SK-N-SH treated with all-trans-retinoic acid at 6 μM for 48 hours (cell line): ENCODE measurements around the gene ANKDD1B.
A peak's percentile ranks its signal among the peaks of the same experiment; 100 is the strongest.

ENCODE experiments used
- ATAC-seq: fragments of 200-7000 bp; cut with Tn5 transposase; 3 replicates; pipeline ENCODE4 v1.9.1; 2020; ENCODE audit warnings: mild to moderate bottlenecking, moderate library complexity
- BACH2 ChIP-seq: fragments of 250-450 bp; sonication (Bioruptor Pico); IDR thresholded peaks from 2 replicates; pipeline ENCODE4 v1.9.0; 2021; ENCODE audit warnings: mild to moderate bottlenecking, borderline replicate concordance
- CSDC2 ChIP-seq: fragments of 250-450 bp; sonication (Bioruptor Pico); IDR thresholded peaks from 2 replicates; pipeline ENCODE4 v1.5.0; 2020; ENCODE audit warnings: mild to moderate bottlenecking, moderate library complexity
- ESRRG ChIP-seq: fragments of 250-450 bp; sonication (Bioruptor Pico); IDR thresholded peaks from 2 replicates; pipeline ENCODE4 v1.6.1; 2021; ENCODE audit warnings: mild to moderate bottlenecking
- GLIS3 ChIP-seq: fragments of 250-450 bp; sonication (Bioruptor Pico); IDR thresholded peaks from 2 replicates; pipeline ENCODE4 v1.5.0; 2020; ENCODE audit warnings: mild to moderate bottlenecking, moderate library complexity
- ISL1 ChIP-seq: fragments of 250-450 bp; sonication (Bioruptor Pico); IDR thresholded peaks from 2 replicates; pipeline ENCODE4 v2.1.2; 2022; ENCODE audit warnings: mild to moderate bottlenecking, moderate library complexity
- OSR1 ChIP-seq: fragments of 250-450 bp; sonication (Bioruptor Pico); IDR thresholded peaks from 2 replicates; pipeline ENCODE4 v1.8.0; 2022; ENCODE audit warnings: moderate library complexity, mild to moderate bottlenecking, inconsistent platforms
- RARB ChIP-seq: fragments of 250-450 bp; sonication (Bioruptor Pico); IDR thresholded peaks from 2 replicates; pipeline ENCODE4 v1.8.0; 2021; ENCODE audit warnings: mild to moderate bottlenecking, moderate library complexity
- SNAI2 ChIP-seq: fragments of 250-450 bp; sonication (Bioruptor Pico); IDR thresholded peaks from 2 replicates; pipeline ENCODE4 v1.5.0; 2020; ENCODE audit warnings: mild to moderate bottlenecking, moderate library complexity
- TCF4 ChIP-seq: fragments of 250-450 bp; sonication (Bioruptor Pico); IDR thresholded peaks from 2 replicates; pipeline ENCODE4 v1.8.0; 2021; ENCODE audit warnings: mild to moderate bottlenecking, moderate library complexity, borderline replicate concordance
- ZC3H10 ChIP-seq: fragments of 250-450 bp; sonication (Bioruptor Pico); IDR thresholded peaks from 2 replicates; pipeline ENCODE4 v1.5.1; 2021; ENCODE audit warnings: mild to moderate bottlenecking, moderate library complexity
- ZNF565 ChIP-seq: fragments of 450-650 bp; formaldehyde crosslinking; conservative IDR thresholded peaks from 2 replicates; pipeline ENCODE4 v1.5.0; 2020; ENCODE audit warnings: low read depth, mild to moderate bottlenecking, moderate library complexity
- ZNF70 ChIP-seq: fragments of 450-650 bp; formaldehyde crosslinking; IDR thresholded peaks from 2 replicates; pipeline ENCODE4 v1.5.0; 2020; ENCODE audit warnings: mild to moderate bottlenecking, moderate library complexity
- ZNF8 ChIP-seq: fragments of 450-650 bp; formaldehyde crosslinking; IDR thresholded peaks from 2 replicates; pipeline ENCODE4 v1.5.0; 2020; ENCODE audit warnings: mild to moderate bottlenecking, moderate library complexity
- TF ChIP-seq, protein P1 (sequence below): fragments of 250-450 bp; sonication (Bioruptor Pico); IDR thresholded peaks from 2 replicates; pipeline ENCODE4 v1.8.0; 2021; ENCODE audit warnings: low read depth, mild to moderate bottlenecking, moderate library complexity, borderline replicate concordance
- TF ChIP-seq, protein P2 (sequence below): fragments of 250-450 bp; sonication (Bioruptor Pico); IDR thresholded peaks from 2 replicates; pipeline ENCODE4 v1.5.1; 2020; ENCODE audit warnings: low read depth, mild to moderate bottlenecking, moderate library complexity
- TF ChIP-seq, protein P3 (sequence below): fragments of 250-450 bp; sonication (Bioruptor Pico); IDR thresholded peaks from 2 replicates; pipeline ENCODE4 v1.8.0; 2020; ENCODE audit warnings: mild to moderate bottlenecking, moderate library complexity, borderline replicate concordance
- TF ChIP-seq, protein P4 (sequence below): fragments of 250-450 bp; sonication (Bioruptor Pico); IDR thresholded peaks from 2 replicates; pipeline ENCODE4 v1.5.0; 2020; ENCODE audit warnings: mild to moderate bottlenecking, moderate library complexity

The ANKDD1B gene

DNA sequence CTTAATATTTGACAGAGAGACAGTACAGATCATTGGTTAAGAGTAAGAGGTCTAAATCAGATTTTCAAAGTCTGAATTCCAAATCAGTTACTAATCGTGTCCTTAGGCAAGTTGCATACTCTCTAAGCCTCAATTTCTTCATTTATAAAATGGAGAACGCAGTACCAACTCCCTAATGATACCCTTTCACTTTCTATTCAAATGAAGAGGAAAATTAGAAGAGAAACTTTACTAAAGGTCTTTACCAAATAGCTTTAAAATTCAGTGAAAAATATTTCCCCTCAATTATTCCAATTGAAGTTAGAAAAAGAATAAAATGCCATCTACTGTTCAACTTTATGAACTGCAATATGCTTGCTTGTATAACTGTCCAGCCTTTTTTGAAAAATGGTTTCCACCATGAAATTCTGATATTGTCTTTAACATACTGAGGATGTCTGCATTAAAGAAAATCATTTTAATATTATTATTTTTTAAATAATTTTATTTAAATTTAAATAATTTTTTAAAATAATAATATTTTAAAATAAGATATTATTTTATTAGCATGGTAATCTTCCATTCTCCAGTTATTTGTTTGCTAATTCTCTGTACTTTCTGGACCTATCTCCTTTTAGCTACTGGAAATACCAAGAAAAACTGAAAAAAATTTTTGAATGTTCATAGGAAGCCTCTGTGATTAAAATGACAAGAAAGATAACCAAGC lies 70.0 kb downstream of the ANKDD1B start:
- TF ChIP-seq, protein P1, sequence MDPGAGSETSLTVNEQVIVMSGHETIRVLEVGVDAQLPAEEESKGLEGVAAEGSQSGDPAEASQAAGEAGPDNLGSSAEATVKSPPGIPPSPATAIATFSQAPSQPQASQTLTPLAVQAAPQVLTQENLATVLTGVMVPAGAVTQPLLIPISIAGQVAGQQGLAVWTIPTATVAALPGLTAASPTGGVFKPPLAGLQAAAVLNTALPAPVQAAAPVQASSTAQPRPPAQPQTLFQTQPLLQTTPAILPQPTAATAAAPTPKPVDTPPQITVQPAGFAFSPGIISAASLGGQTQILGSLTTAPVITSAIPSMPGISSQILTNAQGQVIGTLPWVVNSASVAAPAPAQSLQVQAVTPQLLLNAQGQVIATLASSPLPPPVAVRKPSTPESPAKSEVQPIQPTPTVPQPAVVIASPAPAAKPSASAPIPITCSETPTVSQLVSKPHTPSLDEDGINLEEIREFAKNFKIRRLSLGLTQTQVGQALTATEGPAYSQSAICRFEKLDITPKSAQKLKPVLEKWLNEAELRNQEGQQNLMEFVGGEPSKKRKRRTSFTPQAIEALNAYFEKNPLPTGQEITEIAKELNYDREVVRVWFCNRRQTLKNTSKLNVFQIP = no peak
- TF ChIP-seq ISL1 = peak; percentile 30
- peak; percentile 81 for ATAC-seq

DNA sequence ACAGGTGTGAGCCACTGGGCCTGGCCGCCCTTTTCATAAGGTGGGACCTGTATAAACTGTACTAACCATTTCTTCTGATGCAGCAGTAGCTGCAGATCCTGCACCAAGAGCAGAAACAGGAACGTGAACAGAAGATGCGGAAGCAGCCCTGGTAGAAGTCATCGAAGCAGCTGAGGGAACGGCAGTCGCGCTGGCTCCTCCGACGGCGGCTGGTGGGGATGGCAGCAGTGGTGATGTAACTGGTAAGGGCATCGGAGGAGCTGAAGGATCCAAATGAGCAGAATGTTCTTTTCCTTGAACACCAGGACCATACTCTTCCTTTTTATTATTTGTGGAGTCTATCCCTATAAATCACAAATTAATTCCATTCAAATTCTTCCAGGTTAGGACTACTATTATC lies 73.9 kb downstream of the ANKDD1B start:
- TF ChIP-seq, protein P2, sequence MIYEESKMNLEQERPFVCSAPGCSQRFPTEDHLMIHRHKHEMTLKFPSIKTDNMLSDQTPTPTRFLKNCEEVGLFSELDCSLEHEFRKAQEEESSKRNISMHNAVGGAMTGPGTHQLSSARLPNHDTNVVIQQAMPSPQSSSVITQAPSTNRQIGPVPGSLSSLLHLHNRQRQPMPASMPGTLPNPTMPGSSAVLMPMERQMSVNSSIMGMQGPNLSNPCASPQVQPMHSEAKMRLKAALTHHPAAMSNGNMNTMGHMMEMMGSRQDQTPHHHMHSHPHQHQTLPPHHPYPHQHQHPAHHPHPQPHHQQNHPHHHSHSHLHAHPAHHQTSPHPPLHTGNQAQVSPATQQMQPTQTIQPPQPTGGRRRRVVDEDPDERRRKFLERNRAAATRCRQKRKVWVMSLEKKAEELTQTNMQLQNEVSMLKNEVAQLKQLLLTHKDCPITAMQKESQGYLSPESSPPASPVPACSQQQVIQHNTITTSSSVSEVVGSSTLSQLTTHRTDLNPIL (CRISPR knock-in tag) = no peak
- TF ChIP-seq ZNF70 (CRISPR knock-in tag) (no peak), ZC3H10 (CRISPR knock-in tag) (no peak), ESRRG (no peak), RARB (CRISPR knock-in tag) (no peak), ZNF8 (no peak), ZNF565 (CRISPR knock-in tag) (no peak)
- TF ChIP-seq, protein P1 = no peak
- TF ChIP-seq, protein P3, sequence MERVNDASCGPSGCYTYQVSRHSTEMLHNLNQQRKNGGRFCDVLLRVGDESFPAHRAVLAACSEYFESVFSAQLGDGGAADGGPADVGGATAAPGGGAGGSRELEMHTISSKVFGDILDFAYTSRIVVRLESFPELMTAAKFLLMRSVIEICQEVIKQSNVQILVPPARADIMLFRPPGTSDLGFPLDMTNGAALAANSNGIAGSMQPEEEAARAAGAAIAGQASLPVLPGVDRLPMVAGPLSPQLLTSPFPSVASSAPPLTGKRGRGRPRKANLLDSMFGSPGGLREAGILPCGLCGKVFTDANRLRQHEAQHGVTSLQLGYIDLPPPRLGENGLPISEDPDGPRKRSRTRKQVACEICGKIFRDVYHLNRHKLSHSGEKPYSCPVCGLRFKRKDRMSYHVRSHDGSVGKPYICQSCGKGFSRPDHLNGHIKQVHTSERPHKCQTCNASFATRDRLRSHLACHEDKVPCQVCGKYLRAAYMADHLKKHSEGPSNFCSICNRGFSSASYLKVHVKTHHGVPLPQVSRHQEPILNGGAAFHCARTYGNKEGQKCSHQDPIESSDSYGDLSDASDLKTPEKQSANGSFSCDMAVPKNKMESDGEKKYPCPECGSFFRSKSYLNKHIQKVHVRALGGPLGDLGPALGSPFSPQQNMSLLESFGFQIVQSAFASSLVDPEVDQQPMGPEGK (CRISPR knock-in tag) = no peak
- TF ChIP-seq, all 23 proteins: peak for 0
- ATAC-seq = no peak

DNA sequence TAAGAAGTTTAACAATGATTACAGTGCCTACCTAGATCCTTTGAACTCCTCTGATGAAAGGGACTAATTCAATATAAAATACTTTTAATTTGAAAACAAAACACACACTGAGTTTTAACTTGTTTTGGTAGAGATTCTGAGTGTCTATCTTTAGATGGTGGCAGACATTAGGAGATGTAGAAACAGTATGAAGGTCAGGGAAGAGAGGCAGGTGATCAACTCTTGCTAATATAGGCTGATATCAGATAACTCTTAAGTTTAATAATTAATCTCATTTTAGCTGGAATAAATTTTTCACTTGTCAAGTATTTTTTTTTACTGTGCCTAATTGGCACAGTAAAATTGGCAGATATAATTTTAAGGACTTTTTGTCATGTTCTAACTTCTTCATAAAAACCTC lies 75.2 kb downstream of the ANKDD1B start:
- TF ChIP-seq, protein P3 (CRISPR knock-in tag) = no peak
- TF ChIP-seq, protein P4, sequence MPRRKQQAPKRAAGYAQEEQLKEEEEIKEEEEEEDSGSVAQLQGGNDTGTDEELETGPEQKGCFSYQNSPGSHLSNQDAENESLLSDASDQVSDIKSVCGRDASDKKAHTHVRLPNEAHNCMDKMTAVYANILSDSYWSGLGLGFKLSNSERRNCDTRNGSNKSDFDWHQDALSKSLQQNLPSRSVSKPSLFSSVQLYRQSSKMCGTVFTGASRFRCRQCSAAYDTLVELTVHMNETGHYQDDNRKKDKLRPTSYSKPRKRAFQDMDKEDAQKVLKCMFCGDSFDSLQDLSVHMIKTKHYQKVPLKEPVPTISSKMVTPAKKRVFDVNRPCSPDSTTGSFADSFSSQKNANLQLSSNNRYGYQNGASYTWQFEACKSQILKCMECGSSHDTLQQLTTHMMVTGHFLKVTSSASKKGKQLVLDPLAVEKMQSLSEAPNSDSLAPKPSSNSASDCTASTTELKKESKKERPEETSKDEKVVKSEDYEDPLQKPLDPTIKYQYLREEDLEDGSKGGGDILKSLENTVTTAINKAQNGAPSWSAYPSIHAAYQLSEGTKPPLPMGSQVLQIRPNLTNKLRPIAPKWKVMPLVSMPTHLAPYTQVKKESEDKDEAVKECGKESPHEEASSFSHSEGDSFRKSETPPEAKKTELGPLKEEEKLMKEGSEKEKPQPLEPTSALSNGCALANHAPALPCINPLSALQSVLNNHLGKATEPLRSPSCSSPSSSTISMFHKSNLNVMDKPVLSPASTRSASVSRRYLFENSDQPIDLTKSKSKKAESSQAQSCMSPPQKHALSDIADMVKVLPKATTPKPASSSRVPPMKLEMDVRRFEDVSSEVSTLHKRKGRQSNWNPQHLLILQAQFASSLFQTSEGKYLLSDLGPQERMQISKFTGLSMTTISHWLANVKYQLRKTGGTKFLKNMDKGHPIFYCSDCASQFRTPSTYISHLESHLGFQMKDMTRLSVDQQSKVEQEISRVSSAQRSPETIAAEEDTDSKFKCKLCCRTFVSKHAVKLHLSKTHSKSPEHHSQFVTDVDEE (CRISPR knock-in tag) = no peak
- TF ChIP-seq GLIS3 (no peak), CSDC2 (CRISPR knock-in tag) (no peak), BACH2 (no peak), ZNF70 (CRISPR knock-in tag) (no peak), SNAI2 (CRISPR knock-in tag) (no peak), ZNF8 (no peak), TCF4 (CRISPR knock-in tag) (no peak), OSR1 (CRISPR knock-in tag) (no peak), ZNF565 (CRISPR knock-in tag) (no peak)
- no peak for ATAC-seq
